IPS-20b (cell line): ENCODE measurements around the gene RBM17.
"Not testable (repeated sequence)": the region's sequence is repeated elsewhere in the genome, so short reads cannot be mapped to it uniquely, and the experiment has no call there.

Experiments used
- H3K27ac ChIP-seq: one replicate; pipeline ENCODE4 v1.5.1; 2013; ENCODE audit warnings: low read length
- H3K27me3 ChIP-seq: 2 replicates; pipeline ENCODE4 v1.6.1; 2013; ENCODE audit warnings: mild to moderate bottlenecking, low read length, inconsistent platforms; ENCODE audit not compliant: insufficient read depth
- H3K36me3 ChIP-seq: 2 replicates; pipeline ENCODE4 v1.6.1; 2013; ENCODE audit warnings: low read depth, mild to moderate bottlenecking, inconsistent platforms, low read length, moderate library complexity; ENCODE audit not compliant: insufficient read depth
- H3K4me1 ChIP-seq: 2 replicates; pipeline ENCODE4 v1.6.1; 2013; ENCODE audit warnings: mild to moderate bottlenecking, control low read depth, inconsistent platforms, low read length, moderate library complexity; ENCODE audit not compliant: insufficient read depth
- H3K4me3 ChIP-seq: 2 replicates; pipeline ENCODE4 v1.5.1; 2013; ENCODE audit warnings: mild to moderate bottlenecking, low read length, inconsistent platforms
- H3K9ac ChIP-seq: 2 replicates; pipeline ENCODE4 v1.6.1; 2013; ENCODE audit warnings: low read depth, mild to moderate bottlenecking, inconsistent platforms, low read length, moderate library complexity
- H3K9me3 ChIP-seq: 2 replicates; pipeline ENCODE4 v1.6.1; 2013; ENCODE audit warnings: mild to moderate bottlenecking, low read depth, low read length, inconsistent platforms; ENCODE audit not compliant: insufficient read depth

Gene RBM17

DNA sequence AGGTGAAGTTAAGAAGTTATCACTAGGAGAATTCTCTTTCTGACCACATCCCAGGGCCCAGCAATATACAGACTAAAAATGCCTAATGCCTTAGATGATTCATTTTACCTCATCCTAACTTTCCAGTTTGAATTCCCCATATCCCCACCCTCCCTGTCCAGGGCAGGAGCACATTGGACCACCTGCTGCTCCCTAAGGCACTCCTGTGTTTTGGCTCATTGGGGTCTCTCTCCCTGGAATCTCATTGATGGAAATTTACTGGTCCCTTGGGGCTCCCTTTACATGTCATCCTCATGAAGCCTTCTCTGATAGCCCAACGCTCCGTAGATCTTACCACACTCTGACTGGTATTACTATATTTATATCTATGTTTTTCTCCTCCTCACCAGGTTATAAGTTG, 29.3 kb upstream of the RBM17 start:
- no peaks in the 10 kb centered on the region for H3K9me3 ChIP-seq
- no peak overlapping the region for H3K9ac ChIP-seq
- H3K27ac ChIP-seq: no peak overlapping the region
- no peaks in the 10 kb centered on the region for H3K36me3 ChIP-seq
- no peaks in the 10 kb centered on the region for H3K27me3 ChIP-seq
- no peak overlapping the region for H3K4me3 ChIP-seq
- H3K4me1 ChIP-seq: no peaks in the 10 kb centered on the region

DNA sequence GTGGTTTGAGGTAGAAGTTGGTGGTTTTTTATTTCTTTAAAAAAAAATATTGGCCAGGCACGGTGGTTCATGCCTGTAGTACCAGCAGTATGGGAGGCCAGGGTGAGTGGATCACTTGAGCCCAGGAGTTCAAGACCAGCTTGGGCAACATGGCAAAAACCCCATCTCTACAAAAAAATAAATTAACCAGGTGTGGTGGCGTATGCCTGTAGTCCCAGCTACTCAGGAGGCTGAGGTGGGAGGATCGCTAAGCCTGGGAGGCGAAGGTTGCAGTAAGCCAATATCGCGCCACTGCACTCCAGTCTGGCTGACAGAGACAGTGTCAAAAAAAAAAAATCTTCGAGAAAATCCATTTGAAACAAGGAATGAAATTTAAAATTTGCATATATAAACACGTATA, 27.8 kb upstream of the RBM17 start:
- Histone ChIP-seq H3K36me3 (no peaks in the 10 kb centered on the region), H3K9me3 (no peaks in the 10 kb centered on the region), H3K27me3 (no peaks in the 10 kb centered on the region), H3K4me3 (no peak overlapping the region), H3K27ac (no peak overlapping the region), H3K9ac (no peak overlapping the region), H3K4me1 (no peaks in the 10 kb centered on the region)

DNA sequence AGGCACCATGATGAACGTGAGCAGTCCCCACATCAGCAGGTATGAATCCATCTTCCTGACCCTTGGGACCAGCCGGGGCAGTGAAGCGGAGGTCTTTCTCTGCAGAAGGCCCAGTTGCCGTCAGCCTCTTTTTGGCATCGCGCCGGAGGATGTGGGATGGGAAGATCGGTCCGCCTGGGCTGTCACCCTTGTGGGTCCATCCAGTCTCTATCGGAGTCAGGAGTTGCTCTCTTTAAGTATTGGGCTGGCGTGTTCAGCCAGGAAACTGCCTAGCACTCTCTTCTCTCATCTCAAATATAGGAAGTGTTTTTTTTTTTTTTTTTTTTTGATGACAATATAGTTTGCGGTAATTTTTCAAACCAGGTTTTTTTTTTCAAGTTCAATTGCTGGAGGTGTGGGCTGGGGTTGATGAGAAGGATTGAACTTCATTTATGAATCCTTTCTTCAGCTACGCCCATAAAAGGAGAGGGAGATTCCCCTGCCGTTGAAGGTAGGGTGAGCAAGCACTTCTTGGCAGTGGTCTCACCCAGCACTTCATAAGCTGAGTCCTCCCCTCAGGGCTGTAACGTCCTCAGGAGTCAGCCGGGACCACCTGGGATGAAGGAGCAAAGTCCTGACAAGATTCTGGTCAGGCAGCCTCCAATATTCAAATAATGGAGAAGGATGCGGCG, 26.6 kb upstream of the RBM17 start, which contains the start of gene IL2RA:
Gene IL2RA (minus strand): TSS at position 267 of the 671 bp plus-strand sequence. CDS start 216 bp downstream, at position 51.
- Histone ChIP-seq H3K4me3 (no peak within 1 kb of the TSS), H3K27me3 (no peaks in the 10 kb centered on the region), H3K36me3 (no peaks in the 10 kb centered on the region), H3K4me1 (no peaks in the 10 kb centered on the region), H3K27ac (no peak within 1 kb of the TSS), H3K9ac (no peak within 1 kb of the TSS), H3K9me3 (no peaks in the 10 kb centered on the region)

DNA sequence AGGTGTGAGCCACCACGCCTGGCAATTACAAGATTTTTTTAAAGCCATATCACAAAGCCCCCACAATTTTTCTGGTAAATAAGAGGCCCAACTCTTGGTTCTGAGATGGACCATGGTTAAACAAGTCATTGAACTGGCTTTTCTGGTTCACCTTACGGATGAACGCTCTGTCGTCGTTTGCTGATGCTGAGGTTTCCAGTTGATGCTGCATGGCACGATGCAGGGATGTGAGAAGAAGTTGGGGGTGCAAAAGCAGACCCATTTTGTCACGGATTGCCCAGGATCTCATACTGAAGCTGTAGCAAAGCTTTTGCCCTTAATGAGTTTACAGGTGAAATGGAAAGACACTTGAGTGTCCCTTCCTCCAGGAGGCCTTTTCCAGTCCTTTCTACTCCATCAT, 24.7 kb upstream of the RBM17 start:
- no peak overlapping the region for H3K9ac ChIP-seq
- H3K4me1 ChIP-seq: no peaks in the 10 kb centered on the region
- no peaks in the 10 kb centered on the region for H3K36me3 ChIP-seq
- no peak overlapping the region for H3K4me3 ChIP-seq
- no peaks in the 10 kb centered on the region for H3K9me3 ChIP-seq
- no peak overlapping the region for H3K27ac ChIP-seq
- no peaks in the 10 kb centered on the region for H3K27me3 ChIP-seq

DNA sequence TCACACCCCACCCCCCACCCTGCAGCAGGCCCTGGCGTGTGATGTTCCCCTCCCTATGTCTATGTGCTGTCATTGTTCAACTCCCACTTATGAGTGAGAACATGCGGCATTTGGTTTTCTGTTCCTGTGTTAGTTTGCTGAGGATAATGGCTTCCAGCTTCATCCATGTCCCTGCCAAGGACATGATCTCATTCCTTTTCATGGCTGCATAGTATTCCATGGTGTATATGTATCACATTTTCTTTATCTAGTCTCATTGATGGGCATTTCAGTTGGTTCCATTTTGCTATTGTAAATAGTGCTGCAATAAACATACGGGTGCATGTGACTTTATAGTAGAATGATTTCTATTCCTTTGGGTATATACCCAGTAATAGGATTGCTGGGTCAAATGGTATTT, 24.1 kb upstream of the RBM17 start:
- not testable (repeated sequence) for H3K4me3 ChIP-seq, H3K27me3 ChIP-seq, H3K9me3 ChIP-seq, H3K4me1 ChIP-seq, H3K27ac ChIP-seq, H3K36me3 ChIP-seq, H3K9ac ChIP-seq

DNA sequence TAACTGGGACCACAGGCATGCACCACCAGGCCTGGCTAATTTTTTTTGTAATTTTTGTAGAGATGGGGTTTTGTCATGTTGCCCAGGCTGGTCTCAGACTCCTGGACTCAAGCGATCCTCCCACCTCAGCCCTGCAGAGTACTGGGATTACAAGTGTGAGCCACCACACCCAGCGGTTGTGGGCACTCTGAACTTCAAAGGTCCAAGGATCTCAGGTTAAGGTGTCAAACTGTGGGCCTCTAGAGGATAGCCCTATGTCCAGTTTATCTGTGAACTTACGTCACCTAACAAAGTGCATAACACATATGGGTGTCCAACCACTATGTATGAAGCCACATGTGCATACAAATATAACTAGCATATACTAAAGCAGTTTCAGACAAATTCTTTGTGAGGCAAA, 23.4 kb upstream of the RBM17 start:
- no peak overlapping the region for H3K9ac ChIP-seq
- H3K4me1 ChIP-seq: no peaks in the 10 kb centered on the region
- H3K9me3 ChIP-seq: no peaks in the 10 kb centered on the region
- H3K27ac ChIP-seq: no peak overlapping the region
- H3K4me3 ChIP-seq: no peak overlapping the region
- no peaks in the 10 kb centered on the region for H3K27me3 ChIP-seq
- no peaks in the 10 kb centered on the region for H3K36me3 ChIP-seq

DNA sequence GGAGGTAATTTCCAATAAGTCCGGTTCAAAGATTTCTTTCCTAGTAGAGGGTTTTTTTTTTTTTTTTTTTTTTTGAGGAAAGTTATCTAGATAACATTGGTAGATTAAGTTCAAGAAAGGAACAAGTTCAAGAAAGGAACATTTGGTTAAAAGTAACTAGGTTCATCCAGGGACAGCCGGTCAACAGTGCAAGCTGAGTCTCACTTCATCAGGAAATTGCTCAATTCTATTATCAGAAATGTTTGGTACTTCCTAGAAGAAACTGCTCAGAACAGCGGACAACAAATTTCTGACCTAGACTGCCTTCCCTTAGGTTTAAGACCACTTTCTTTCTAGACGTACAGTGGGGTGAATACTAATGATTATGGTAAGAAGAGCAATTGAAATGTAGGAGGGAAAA, 23.0 kb upstream of the RBM17 start:
- no peaks in the 10 kb centered on the region for H3K36me3 ChIP-seq
- H3K9me3 ChIP-seq: no peaks in the 10 kb centered on the region
- no peak overlapping the region for H3K4me3 ChIP-seq
- H3K27ac ChIP-seq: no peak overlapping the region
- no peaks in the 10 kb centered on the region for H3K4me1 ChIP-seq
- H3K27me3 ChIP-seq: no peaks in the 10 kb centered on the region
- H3K9ac ChIP-seq: no peak overlapping the region

DNA sequence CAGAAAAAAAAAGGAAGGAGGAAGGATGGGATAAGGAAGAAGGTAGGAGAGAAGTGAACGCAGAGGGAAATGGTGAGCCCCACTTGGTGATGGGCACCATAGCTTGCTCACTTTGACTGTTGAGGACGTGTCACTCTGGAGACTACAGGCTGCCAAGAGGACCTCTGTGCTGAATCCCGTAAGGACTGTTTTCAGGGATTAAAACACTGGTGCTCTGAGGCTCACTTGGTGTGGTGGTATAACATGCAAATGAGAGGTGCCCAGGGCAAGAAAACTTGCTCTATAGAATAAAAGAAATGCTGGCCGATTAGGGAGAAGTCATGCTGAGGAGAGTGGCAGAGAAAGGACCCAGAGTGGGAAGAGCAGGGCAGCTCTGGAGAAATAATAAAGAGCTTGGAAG, 21.4 kb upstream of the RBM17 start:
- Histone ChIP-seq H3K27ac (no peak overlapping the region), H3K4me1 (no peaks in the 10 kb centered on the region), H3K36me3 (no peaks in the 10 kb centered on the region), H3K9ac (no peak overlapping the region), H3K27me3 (no peaks in the 10 kb centered on the region), H3K9me3 (no peaks in the 10 kb centered on the region), H3K4me3 (no peak overlapping the region)

DNA sequence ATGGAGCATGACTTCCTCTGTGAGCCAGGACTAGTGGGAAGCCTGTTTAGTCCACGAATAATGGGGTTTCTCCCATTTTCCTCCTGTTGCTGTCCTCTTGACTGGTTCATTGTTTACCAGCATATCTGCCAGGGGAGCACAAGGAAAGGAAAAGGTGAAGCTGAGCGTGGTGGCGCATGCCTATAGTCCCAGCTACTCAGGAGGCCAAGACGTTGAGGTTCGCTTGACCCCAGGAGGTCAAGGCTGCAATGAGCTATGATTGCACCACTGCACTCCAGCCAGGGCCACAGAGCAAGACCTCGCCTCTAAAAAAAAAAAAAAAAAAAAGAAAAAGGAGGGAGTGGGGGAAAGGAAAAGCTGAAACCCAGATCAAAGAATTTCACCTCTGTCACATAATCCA, 20.8 kb upstream of the RBM17 start:
- H3K9ac ChIP-seq: no peak overlapping the region
- H3K36me3 ChIP-seq: no peaks in the 10 kb centered on the region
- no peaks in the 10 kb centered on the region for H3K4me1 ChIP-seq
- H3K4me3 ChIP-seq: no peak overlapping the region
- H3K9me3 ChIP-seq: no peaks in the 10 kb centered on the region
- no peak overlapping the region for H3K27ac ChIP-seq
- H3K27me3 ChIP-seq: no peaks in the 10 kb centered on the region

DNA sequence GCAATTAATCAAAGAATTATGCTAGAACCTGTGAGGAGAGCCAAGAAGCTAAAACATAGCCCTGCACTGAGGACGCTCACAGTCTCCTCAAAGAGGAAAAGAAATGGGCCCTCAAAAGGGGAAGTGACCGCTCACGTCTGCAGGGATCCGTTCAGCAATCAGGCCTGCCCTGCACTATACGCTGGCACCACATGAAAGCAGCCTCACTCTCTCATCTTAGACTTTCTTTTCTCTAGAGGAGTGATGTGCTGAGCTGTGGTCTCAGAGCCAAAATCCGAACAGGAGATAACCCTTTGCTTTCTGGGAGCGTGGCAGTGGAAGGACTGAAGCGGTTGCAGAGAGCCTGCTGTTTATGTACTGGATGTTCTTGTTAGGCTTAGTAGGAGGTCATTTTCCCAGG, 20.4 kb upstream of the RBM17 start:
- no peaks in the 10 kb centered on the region for H3K27me3 ChIP-seq
- H3K27ac ChIP-seq: no peak overlapping the region
- H3K9ac ChIP-seq: no peak overlapping the region
- H3K4me1 ChIP-seq: no peaks in the 10 kb centered on the region
- no peaks in the 10 kb centered on the region for H3K36me3 ChIP-seq
- H3K9me3 ChIP-seq: no peaks in the 10 kb centered on the region
- no peak overlapping the region for H3K4me3 ChIP-seq

DNA sequence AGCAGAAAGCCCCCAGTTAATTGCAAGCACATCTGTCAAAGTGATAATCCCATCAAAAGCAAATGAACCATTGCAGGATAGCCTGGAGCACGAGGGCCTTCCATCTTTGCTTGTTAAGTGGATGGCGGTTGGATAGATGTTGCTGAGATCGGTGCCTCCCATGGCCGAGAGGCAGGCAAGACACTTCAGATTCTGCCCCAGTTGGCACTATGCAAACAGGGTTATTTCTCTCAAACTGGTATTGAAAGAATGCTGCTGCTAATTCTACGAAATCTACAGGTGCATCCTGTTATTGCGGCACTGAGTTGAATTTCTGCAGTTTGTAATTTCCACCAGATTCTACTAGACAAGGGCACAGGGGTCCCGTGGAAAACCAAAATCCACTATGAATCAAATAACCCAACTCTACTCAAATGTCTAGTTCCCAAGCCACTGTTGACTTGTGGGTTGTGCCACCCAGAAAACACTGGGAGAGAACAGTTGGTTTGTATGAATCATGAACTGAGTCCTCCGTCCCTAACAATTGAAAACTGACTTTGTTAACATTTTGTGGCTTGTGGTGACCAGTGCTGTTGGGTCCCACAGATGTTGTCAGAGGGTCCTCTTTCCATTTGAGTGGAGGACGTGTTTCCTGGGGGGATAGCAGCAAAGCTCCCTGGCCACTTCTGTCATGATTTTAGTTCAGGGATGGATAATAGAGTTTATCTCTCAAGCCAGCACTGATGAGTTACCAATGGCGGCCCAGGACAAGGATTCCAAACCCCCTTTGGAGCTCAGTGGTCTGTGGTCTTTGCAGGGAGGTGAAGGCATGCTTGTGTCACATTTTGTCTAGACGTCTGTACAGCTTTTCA, 19.5 kb upstream of the RBM17 start:
- H3K9me3 ChIP-seq: no peaks in the 10 kb centered on the region
- no peaks in the 10 kb centered on the region for H3K36me3 ChIP-seq
- no peaks in the 10 kb centered on the region for H3K27me3 ChIP-seq
- H3K27ac ChIP-seq: no peak overlapping the region
- H3K4me3 ChIP-seq: no peak overlapping the region
- no peaks in the 10 kb centered on the region for H3K4me1 ChIP-seq
- no peak overlapping the region for H3K9ac ChIP-seq

DNA sequence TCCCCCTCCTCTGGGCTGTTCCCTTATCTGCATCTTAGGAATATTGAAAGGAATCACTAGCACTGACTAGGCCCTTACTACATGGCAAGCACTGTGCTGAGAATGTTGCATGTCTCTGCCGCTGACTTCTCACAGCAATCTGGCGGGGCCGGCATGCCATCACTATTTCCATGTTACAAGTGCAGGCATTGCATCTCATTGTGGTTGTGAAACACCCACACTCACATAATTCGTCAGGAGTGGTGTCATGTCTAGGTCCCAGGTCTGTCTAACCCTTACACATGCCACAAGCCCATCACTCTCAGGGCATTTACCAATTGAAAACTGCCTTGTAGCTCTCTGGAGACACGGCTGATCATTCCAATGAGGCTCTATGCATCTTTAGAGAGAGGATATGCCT, 18.2 kb upstream of the RBM17 start:
- Histone ChIP-seq H3K9ac (no peak overlapping the region), H3K27ac (no peak overlapping the region), H3K27me3 (no peaks in the 10 kb centered on the region; the same call in 1 of the 2 replicates)

More for the DNA sequence above, 18.2 kb upstream of the RBM17 start:
- no peaks in the 10 kb centered on the region for H3K36me3 ChIP-seq
- no peaks in the 10 kb centered on the region for H3K4me1 ChIP-seq
- H3K4me3 ChIP-seq: no peak overlapping the region
- H3K9me3 ChIP-seq: no peaks in the 10 kb centered on the region
